Activated CD4-positive, alpha-beta T cell treated with anti-CD3 and anti-CD28 coated beads, Interleukin-2, Interleukin-4, amounts not matched to agents 100 ng/mL and 50 ng/mL, durations not matched to agents 16 hours and 8 hours (primary cell): Measurements from ENCODE around the gene ELANE.
"Not testable (repeated sequence)": the region's sequence is repeated elsewhere in the genome, so short reads cannot be mapped to it uniquely, and the experiment has no call there.

Experiments used
- DNase-seq: peaks from one replicate; pipeline ENCODE4 v3.0.0-alpha.2; 2020; ENCODE audit warnings: low spot score

The ELANE gene

DNA sequence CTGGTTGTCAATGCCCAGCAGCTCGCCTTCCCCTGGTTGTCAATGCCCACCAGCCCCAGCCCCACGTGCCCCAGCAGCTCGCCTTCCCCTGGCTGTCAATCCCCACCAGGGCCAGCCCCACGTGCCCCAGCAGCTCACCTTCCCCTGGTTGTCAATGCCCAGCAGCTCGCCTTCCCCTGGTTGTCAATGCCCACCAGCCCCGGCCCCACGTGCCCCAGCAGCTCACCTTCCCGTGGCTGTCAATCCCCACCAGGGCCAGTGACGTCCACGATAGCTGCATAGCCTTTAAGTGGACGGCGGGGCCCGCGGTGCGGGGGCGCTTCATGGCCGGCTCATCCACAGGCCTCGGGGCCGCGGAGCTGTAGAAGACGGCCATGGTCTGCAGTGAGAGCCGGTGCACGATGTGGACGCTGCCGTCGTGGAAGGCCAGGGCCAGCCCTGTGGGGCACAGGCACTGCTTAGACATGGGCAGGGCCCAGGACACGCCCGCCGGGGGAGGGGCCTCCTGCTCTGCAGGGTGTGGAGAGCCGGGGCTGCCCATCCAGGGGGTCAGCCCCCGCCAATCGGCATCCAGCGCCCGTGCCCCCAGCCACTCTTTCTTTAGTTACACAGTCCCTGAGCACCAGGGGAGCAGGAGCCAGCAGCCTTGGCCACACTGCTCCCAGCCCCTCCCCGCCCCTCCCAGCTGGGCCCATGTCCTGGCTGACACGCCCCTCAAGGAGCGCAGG, 27.8 kb downstream of the ELANE start:
- no peak for DNase-seq

DNA sequence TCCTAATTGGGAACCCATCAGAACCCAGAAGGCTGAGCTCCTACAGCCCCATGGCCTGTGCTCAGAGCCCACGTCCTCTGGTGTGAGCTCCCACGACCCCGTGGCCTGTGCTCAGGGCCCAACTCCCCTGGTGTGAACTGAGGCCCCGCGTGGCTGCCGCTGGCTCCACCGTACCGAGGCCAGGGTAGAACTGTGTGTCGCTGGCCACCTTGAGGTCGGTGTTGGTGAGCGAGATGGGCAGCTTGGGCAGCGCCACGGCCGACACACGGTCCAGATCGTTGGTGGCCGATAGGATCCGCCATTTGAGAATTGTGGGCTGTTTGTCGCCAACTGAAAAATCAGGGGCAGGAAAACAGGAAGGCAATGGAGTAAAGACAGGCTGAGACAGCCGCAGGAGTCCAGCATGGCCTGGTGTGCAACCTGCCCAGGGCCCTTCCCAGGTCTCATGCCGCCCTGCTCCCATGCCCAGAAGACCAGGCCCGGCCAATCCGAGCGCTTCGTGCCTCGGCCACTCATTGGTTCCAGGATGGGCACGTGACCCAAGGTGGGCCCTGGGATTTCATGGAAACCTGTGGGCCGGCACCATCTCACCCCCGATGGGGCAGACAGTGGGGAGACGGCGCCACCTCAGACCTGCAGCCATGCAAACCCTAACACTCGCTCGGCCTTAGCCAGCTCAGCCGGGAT, 29.4 kb downstream of the ELANE start:
- DNase-seq: no peak

DNA sequence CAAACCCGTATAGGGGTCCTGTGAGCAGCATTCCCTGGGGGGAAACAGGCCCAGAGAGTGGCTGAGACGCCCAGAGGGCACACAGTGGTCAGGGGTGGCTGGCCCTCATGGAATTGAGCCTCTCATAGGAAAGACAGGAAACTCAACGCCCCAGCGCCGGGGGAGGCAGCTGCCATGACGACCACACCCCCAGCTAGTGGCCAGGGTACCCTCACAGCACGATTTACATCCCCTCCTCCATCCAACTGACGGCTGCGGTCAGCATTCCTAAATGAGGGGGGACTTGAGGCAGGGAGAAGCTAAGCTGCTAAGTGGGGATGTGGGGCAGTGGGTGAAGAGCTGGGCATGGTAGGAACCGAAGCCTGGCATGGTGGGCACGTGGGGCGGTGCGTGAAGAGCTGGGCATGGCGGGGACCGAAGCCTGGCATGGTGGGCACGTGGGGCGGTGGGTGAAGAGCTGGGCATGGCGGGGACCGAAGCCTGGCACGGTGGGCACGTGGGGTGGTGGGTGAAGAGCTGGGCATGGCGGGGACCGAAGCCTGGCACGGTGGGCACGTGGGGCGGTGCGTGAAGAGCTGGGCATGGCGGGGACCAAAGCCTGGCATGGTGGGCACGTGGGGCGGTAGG, 30.9 kb downstream of the ELANE start:
- no peak for DNase-seq

DNA sequence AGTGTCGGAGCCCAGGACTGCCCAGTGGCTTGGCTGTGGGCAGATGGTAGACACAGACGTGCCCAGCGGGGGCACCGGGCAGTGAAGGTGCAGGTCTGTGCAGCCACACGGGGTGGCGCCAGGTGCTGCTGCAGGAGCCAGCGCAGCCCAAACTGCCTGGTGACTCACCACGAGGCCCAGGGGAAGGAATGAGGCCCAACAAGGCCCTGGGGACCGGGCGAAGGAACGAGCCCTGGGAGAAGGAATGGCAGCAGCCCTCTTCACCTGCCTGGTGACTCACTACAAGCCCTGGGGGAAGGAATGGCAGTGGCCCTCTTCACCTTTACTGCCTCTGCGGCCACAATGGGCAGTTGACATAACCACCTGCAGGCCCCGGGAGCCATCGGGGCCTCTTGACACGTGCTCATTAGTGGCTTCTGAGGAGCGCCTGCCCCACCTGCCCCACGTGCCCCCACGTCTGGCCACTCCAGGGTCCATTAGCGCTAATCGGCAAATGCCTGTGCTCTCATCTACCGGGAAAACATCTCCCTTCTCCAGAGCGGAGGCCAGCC, 31.6 kb downstream of the ELANE start:
- no peak for DNase-seq

DNA sequence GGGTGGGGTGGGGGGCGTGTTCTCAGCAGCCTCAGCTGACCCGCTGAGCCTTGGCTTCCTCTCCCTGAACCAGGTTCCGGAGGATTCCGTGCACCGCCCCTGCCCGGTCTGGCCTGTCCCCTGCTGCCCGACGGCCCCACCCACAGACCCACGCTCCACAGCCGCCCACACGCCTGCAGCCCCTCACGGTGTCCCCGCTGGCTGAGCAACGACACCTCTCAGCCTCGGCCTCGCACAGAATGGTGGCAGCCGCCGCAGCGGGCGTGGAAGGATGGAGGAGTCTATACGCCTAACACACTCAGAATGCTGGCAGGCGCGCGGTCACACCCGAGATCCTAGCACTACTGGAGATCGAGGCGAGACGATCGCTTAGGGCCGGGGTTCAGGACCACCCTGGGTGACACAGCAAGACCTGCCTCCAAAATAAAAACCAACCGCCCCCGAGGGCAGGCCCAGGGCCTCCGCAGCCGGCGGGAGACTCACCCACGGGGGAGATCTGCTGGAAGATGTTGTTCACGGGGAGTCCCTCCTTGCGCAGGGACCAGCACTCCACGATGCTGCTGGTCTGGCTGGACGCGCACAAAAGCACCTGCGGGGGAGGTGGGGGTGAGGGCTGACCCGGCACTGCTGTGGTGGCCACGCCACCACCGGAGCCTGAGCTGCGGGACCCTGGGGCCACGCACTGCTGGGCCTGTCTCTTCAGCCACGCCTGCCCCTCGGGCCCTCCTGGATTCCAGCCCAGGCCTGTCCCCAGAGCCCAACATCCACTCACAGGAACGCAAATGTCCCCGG, 32.5 kb downstream of the ELANE start:
- no peak for DNase-seq

DNA sequence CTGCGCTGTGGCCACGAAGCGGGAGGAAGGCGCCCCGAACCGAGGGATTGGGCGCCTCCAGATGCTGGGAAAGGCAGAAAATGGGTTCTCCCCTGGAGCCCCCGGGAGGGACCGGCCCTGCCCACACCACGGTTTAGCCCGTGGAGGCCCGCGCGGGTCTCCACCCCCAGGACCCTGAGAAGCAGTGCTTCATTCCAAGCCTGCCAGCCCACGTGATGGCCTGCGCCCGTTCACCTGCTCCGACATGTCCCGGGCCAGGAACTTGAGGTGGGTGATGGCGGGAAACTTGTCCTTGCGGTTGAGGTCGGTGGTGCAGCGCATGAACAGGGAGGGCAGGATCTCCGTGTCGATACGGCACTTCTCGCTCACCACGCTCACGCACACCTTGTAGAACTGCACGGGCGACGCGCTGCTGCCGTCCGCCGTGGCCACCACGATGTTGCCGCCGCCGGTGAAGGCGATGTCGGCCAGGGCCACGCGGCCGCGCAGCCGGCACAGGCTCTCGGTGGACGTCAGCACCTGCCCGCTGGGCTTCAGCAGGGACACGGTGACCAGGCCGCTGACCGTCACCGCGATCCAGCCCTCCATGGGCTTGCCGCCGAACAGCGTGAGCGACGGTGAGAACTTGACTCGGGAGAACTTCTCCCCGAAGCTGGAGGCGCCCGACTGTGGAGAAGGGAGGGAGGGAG, 33.6 kb downstream of the ELANE start:
- DNase-seq: no peak

DNA sequence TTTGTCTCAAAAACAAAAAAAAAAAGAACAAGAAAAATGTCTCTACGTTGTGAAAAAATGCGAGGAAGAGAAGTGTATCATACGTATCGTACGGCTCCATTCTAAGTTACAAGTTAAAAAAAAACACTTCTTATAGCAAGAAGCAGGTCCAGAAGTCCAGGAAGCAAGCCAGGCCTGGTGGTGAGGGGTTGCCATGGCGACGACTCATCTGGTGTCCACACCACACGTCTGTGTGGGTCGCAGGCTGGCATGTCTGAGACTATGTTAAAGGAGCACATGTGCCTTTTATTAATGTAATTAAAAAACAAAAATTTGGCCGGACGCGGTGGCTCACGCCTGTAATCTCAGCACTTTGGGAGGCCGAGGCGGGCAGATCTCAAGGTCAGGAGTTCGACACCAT, 35.0 kb downstream of the ELANE start:
- DNase-seq: no peak

DNA sequence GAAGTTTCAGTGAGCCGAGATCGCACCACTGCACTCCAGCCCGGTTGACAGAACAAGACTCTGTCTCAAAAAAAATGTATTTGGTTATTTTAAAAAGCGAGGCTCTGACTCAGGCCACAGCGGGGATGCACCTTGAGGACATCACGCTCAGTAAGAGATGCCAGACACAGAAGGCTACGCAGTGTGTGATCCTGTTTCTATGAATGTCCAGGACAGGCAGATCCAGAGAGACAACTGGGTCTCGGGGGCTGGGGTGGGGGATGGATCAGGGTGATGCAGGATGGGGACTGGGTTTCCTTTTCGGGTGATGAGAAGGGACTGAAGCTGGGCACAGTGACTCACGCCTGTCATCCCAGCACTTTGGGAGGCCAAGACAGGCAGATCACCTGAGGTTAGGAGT, 35.5 kb downstream of the ELANE start:
- no peak for DNase-seq

DNA sequence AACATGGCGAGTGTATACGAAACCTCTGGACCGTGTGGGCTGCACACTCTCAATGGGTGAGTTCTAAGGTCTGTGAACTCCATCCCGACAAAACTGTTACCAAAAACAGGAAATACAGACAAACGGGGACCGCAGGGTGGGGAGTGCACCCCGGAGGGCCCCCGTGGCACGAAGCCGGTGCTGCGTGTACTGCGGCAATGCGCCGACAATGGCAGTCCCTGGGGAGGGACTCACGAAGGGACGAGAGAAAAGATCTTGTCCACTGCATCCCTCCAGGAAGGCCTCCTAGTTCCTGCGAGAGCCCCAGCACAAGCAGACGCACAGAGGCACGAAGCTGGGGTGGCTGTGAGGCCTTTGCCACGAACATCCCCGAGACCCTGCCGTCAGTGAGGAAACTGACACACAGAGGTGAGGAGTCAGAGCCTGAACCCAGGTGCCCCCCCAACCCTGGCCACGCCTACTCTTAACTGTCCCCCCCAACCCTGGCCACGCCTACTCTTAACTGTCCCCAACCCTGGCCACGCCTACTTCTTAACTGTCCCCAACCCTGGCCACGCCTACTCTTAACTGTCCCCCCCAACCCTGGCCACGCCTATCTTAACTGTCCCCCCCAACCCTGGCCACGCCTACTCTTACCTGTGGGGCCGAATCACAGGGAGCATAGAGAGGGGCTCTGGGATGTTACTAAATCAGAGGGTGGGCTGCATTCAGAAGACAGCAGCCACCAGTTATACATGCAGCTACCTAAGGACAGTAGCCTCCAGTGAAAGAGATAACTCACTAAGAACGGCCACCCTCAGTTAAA, 36.7 kb downstream of the ELANE start:
- DNase-seq: no peak

DNA sequence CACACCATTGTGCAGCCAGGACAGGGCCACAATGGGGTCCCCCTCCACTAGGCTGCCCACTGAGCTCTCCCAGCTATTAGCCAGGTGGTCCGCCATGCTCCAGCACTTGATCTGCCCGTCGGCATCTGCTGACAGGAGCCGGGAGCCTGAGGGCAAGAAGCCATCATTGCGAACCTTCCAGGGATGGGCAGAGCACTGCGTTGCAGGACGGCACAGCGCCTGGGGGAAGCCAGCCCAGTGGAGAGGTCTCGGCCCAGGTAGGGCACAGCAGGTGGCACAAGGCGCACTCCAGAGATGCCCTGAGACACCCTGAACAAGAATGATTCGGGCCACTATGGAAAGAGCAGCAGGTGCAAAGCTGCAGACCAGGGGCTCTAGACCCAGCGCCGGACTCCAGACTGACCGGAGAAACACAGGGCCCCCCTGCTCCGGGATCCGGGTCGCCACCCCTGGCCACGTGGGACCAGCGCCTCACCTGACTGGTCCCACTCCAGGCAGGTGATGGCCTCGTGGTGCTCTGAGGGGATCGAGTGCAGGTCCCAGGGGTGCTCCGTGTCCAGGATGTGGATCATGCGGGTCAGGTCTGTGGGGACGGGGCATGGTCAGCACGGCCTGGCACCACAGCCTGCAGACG, 37.7 kb downstream of the ELANE start:
- no peak for DNase-seq

DNA sequence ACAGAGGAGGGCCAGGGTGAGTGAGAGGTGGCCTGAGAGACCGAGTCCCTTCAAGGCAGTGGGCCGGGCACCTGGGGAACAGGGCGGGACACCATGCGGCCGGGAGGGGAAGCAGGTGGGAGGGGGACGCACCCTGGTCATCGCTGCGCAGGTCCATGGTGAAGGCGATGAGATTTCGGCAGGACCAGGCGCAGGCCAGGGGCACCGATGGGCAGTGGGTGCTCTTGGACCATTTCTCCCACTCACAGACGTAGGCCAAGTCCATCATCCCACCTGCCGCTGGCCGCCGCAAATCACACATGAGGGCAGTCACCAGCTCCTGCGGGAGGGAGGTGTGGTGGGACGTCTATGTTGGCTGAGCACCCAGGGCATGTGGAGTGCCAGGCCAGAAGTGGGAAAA, 38.7 kb downstream of the ELANE start:
- DNase-seq: no peak

DNA sequence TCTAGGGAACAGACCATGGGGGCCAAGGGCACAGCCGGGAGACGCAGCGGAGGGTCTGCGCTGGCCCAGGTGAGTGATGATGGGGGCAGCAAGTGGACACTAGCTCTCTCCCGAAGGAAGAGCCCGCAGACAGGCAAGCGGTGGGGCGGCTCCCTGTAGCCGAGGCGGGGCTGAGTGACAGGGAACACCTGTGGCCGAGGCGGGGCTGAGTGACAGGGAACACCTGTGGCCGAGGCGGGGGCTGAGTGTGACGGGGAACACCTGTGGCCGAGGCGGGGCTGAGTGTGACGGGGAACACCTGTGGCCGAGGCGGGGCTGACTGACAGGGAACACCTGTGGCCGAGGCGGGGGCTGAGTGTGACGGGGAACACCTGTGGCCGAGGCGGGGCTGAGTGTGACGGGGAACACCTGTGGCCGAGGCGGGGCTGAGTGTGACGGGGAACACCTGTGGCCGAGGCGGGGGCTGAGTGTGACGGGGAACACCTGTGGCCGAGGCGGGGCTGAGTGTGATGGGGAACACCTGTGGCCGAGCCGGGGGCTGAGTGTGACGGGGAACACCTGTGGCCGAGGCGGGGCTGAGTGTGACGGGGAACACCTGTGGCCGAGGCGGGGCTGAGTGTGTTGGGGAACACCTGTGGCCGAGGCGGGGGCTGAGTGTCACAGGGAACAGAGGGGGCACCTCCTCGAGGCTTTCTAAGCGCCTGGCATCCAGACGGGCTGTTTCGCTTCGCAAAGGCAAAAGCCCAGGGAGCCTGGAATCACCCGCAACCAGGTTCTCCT, 39.5 kb downstream of the ELANE start:
- DNase-seq: not testable (repeated sequence)

DNA sequence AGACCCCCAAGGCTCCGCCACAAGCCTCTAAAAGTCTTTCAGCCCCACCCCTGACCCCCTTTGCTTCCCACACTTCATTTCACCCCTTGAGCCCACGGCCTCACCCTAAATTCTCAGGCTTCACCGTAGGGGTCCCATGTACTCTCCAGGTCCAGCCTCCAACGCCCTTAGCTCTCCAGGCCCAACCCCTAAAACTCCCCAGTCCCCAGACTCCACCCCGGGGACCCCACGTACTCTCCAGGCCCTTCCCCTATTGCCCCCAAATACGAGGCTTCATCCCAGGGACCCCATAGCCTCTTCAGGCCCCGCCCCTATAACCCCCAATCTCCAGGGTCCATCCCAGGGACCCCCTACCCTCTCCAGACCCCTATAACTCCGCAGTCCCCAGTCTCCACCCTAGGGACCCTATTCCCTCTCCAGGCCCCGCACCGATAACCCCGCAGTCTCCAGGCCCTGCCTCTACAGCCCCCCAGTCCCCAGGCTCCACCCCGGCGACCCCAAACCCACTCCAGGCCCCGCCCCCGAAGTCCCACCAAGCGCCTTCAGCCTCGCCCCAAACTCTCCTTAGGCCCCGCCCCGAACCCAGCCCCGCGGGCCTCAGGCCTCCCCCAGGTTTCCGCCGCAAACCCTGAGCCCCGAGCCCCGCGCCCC, 40.3 kb downstream of the ELANE start:
- DNase-seq: no peak

DNA sequence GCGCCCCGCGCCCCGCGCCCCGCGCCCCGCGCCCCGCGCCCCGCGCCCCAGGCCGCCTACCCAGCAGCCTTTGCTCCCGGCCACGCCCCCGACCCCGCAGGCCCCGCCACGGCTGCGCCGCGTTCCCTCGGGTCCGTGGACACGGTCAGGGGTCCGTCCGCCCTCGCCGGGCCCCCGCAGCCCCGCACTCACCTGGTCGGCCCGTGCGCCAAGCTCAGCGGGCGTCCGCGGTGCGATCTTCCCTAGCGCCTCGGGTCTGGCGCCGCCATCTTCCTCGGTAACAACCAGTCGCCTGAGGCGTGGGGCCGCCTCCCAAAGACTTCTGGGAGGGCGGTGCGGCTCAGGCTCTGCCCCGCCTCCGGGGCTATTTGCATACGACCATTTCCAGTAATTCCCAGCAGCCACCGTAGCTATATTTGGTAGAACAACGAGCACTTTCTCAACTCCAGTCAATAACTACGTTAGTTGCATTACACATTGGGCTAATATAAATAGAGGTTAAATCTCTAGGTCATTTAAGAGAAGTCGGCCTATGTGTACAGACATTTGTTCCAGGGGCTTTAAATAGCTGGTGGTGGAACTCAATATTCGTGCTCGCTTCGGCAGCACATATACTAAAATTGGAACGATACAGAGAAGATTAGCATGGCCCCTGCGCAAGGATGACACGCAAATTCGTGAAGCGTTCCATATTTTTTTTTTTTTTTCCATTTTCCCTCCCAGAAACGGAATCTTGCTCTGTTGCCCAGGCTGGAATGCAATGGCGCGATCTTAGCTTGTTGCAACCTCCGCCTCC, 41.0 kb downstream of the ELANE start, which contains the start of the genes MED16 and RNU6-9:
TSS of gene MED16 (minus strand) at position 294 of the 796 bp plus-strand sequence. CDS start 2,056 bp downstream, outside the sequence.
TSS of gene RNU6-9 (plus strand) at position 591 of the 796 bp plus-strand sequence.
- peak; percentile 90 for DNase-seq

DNA sequence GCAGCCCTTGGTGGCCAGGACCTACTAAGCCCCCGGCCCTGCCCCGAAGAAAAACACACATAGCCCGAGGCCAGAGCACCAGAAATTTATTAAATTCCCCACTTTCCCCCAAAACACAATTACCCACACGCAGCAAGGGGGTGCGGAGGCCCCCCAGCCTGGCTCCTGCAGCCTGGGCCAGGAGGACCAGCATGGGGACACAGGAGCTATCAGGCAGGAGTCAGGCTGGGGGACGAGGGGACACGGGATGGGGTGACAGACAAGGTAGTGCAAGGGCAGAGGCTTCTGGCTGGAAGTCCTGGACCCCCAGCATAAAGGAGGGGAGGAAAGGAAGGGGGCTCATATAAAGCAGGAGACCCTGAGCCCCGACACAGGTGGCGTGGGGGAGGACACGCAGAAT, 44.3 kb downstream of the ELANE start:
- DNase-seq: no peak

DNA sequence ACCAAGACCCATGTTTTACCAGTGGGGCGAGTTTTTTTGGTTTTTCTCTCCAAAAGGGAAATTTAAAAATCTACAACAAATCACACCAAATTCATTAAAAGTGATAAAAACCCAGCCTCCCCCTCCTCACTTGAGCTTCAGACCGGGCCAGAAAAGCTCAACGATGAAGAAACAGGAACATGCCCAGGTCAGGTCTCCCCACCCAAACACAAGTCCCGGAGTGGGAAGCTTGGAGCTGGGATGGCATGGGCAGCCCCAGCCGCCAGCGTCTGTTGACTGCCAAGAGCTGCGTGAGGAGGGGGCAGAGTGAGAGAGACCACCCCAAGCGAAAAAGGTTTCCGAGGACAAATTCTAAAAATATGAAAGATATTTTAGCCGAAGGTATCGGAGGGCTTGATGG, 44.9 kb downstream of the ELANE start:
- DNase-seq: no peak

DNA sequence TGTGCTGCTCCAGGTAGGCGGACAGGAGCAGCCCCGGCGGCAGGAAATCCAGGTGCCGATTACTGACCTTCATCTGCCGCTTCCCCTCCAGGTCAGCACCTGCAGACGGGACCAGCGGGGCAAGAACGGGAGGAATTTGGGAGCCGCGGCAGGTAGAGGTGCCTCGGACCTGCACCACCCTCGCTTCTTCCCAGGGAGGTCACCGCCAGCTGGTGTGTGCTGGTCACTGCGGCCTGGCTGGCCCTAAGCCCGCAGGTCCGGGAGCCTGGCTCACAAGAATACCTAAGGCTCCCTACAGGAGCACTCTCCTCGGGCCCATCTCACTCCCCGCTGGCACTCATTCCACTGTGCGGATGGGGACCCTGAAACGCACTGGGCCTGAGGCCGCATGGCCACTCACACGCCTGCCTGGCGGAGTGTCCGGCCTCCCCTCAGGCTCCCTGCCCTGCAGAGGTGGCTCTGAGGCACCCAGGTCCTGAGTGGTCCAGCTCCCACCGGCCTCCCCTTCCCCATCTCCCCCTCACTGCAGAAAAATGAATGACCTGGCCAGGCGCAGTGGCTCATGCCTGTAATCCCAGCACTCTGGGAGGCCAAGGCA, 45.4 kb downstream of the ELANE start:
- no peak for DNase-seq

DNA sequence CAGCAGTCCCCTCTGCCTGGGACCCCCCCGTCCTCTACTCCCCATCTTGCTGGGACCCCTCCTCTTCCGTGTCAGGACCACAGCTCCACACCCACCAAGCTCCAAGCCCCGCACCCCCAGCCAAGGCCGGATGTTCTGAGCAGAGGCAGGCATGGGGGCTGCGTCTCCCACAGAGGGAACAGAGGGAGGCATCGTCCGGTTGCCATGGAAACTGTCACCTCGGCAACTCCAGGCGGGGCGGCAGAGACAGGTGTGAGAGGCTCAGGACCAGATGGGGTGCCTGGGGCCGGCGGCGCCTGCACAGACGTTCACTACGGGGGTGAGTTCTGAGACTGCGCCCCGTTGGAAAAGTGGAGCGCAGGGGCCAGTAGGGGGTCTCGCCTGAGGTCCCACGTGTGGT, 46.6 kb downstream of the ELANE start:
- DNase-seq: no peak
